SK-N-SH (cell line): ENCODE measurements around the gene PAOX. TPM values are rescaled to one million over a fixed set of nuclear protein-coding genes. Genes with fewer than 3 reads are reported as not detected.

ENCODE experiments used
- CTCF ChIA-PET: fragments of 300-600, 350-600 bp; formaldehyde crosslinking; extraction: SDS; loops from one replicate; lab custom pipeline; 2021; lab: Yijun Ruan, JAX
- POLR2A ChIA-PET: fragments of 350-600 bp; sonication (Branson Sonifier 250); formaldehyde crosslinking; extraction: SDS; loops from one replicate; lab custom pipeline; 2020; ENCODE audit warnings: antibody characterized with exemption, inconsistent platforms; lab: Yijun Ruan, JAX
- DNase-seq: peaks from one replicate; pipeline ENCODE4 v3.0.0; 2012
- H2AFZ ChIP-seq: fragments of 200-600 bp; sonication (generic); 2 replicates; pipeline ENCODE4 v1.8.1; 2016; ENCODE audit warnings: antibody characterized with exemption, mild to moderate bottlenecking, low read depth
- H3F3A ChIP-seq: fragments of 200-600 bp; sonication (generic); replicated peaks from 2 replicates; pipeline ENCODE3; 2016; ENCODE audit warnings: antibody characterized with exemption, mild to moderate bottlenecking; ENCODE audit not compliant: insufficient read depth
- H3K27ac ChIP-seq, 2 experiments: fragments of 200-500 bp in 1 of 2; fragments of 200-600 bp in 1 of 2; sonication (Bioruptor generic) in 1 of 2; sonication (generic), shearing (Covaris generic) in 1 of 2; 2 replicates each; pipeline versions ENCODE4 v1.5.1 to v1.6.1; 2014 to 2016; ENCODE audit warnings: low read depth in 2 of 2, inconsistent platforms in 1 of 2, low read length in 1 of 2, mild to moderate bottlenecking in 1 of 2, mixed read lengths in 1 of 2
- H3K27me3 ChIP-seq: fragments of 200-600 bp; sonication (generic), shearing (Covaris generic); 2 replicates; pipeline ENCODE4 v1.6.1; 2016; ENCODE audit warnings: mixed run types; ENCODE audit not compliant: insufficient read depth
- H3K36me3 ChIP-seq, 2 experiments: fragments of 200-500 bp in 1 of 2; fragments of 200-600 bp in 1 of 2; sonication (Bioruptor generic) in 1 of 2; sonication (generic) in 1 of 2; replicated peaks in 1 of 2; 2 replicates each; pipeline versions ENCODE3 to v1.5.1; 2014 to 2016; ENCODE audit warnings: low read length in 1 of 2, mild to moderate bottlenecking in 1 of 2; ENCODE audit not compliant: insufficient read depth in 2 of 2, control insufficient read depth in 1 of 2
- H3K4me1 ChIP-seq, 2 experiments: fragments of 200-500 bp in 1 of 2; fragments of 200-600 bp in 1 of 2; sonication (Bioruptor generic) in 1 of 2; sonication (generic), shearing (Covaris generic) in 1 of 2; 2 replicates each; pipeline versions ENCODE4 v1.5.1 to v1.6.1; 2014 to 2016; ENCODE audit warnings: low read depth in 1 of 2, low read length in 1 of 2, mixed run types in 1 of 2; ENCODE audit not compliant: insufficient read depth in 2 of 2, control insufficient read depth in 1 of 2
- H3K4me2 ChIP-seq: fragments of 200-600 bp; sonication (generic), shearing (Covaris generic); 2 replicates; pipeline ENCODE4 v1.6.1; 2017; ENCODE audit warnings: mixed run types
- H3K4me3 ChIP-seq, 2 experiments: fragments of 200-500 bp in 1 of 2; fragments of 200-600 bp in 1 of 2; sonication (Bioruptor generic) in 1 of 2; sonication (generic), shearing (Covaris generic) in 1 of 2; 2 replicates each; pipeline versions ENCODE4 v1.5.1 to v1.8.1; 2014 to 2016; ENCODE audit warnings: low read depth in 2 of 2, inconsistent platforms in 1 of 2, low read length in 1 of 2, mild to moderate bottlenecking in 1 of 2, mixed read lengths in 1 of 2, moderate library complexity in 1 of 2
- H3K79me2 ChIP-seq: fragments of 200-600 bp; sonication (generic); 2 replicates; pipeline ENCODE4 v1.8.1; 2017; ENCODE audit warnings: mild to moderate bottlenecking; ENCODE audit not compliant: insufficient read depth
- H3K9ac ChIP-seq: fragments of 200-600 bp; sonication (generic); 2 replicates; pipeline ENCODE4 v1.6.1; 2017; ENCODE audit warnings: mixed run types
- H3K9me2 ChIP-seq: fragments of 200-600 bp; sonication (generic); 2 replicates; pipeline ENCODE4 v1.6.1; 2017; ENCODE audit warnings: mixed run types
- H3K9me3 ChIP-seq: fragments of 200-600 bp; sonication (generic); 2 replicates; pipeline ENCODE4 v1.6.1; 2017; ENCODE audit warnings: mixed run types, mild to moderate bottlenecking, moderate library complexity
- H4K20me1 ChIP-seq: fragments of 200-600 bp; sonication (generic); 2 replicates; pipeline ENCODE4 v1.6.1; 2017; ENCODE audit warnings: mild to moderate bottlenecking, mixed run types; ENCODE audit not compliant: insufficient read depth
- CHD2 ChIP-seq: fragments of 150-350 bp; IDR thresholded peaks from 2 replicates; pipeline ENCODE4 v1.6.1; 2018; ENCODE audit warnings: low read length; ENCODE audit not compliant: partially characterized antibody
- CTCF ChIP-seq: fragments of 200-600 bp; sonication (generic); IDR thresholded peaks from 2 replicates; pipeline ENCODE4 v1.6.1; 2017; ENCODE audit warnings: antibody characterized with exemption, mild to moderate bottlenecking, moderate library complexity
- ELF1 ChIP-seq: IDR thresholded peaks from 2 replicates; pipeline ENCODE4 v1.4.0; 2012
- EP300 ChIP-seq, 2 experiments: IDR thresholded peaks; 2 replicates each; pipeline versions ENCODE4 v1.4.0 to v1.6.1; 2012; ENCODE audit warnings: borderline replicate concordance in 1 of 2, low read depth in 1 of 2, low read length in 1 of 2
- EZH2phosphoT487 ChIP-seq: fragments of 200-600 bp; sonication (generic); IDR thresholded peaks from 2 replicates; pipeline ENCODE4 v1.6.1; 2017; ENCODE audit warnings: low read depth, mixed run types, mild to moderate bottlenecking, antibody characterized with exemption, moderate library complexity, borderline replicate concordance
- FOSL2 ChIP-seq: IDR thresholded peaks from 2 replicates; pipeline ENCODE4 v1.4.0; 2012; ENCODE audit warnings: low read depth, mild to moderate bottlenecking, moderate library complexity, borderline replicate concordance
- FOXJ3 ChIP-seq: sonication (generic); formaldehyde crosslinking; IDR thresholded peaks from 2 replicates; pipeline ENCODE4 v1.5.1; 2020; ENCODE audit warnings: mild to moderate bottlenecking, missing genetic modification reagents
- FOXM1 ChIP-seq: IDR thresholded peaks from 2 replicates; pipeline ENCODE4 v1.4.0; 2012; ENCODE audit warnings: low read depth, mild to moderate bottlenecking
- GABPA ChIP-seq: IDR thresholded peaks from 2 replicates; pipeline ENCODE4 v1.4.0; 2012; ENCODE audit warnings: low read depth, mild to moderate bottlenecking
- MXI1 ChIP-seq: IDR thresholded peaks from 2 replicates; pipeline ENCODE4 v1.6.1; 2012; ENCODE audit warnings: mild to moderate bottlenecking, low read depth, low read length, improper control_type of control experiment
- NFIC ChIP-seq: IDR thresholded peaks from 2 replicates; pipeline ENCODE4 v1.4.0; 2012; ENCODE audit warnings: borderline replicate concordance
- NRF1 ChIP-seq: IDR thresholded peaks from 2 replicates; pipeline ENCODE4 v1.6.1; 2012; ENCODE audit warnings: low read depth, mild to moderate bottlenecking, low read length
- PBX3 ChIP-seq: IDR thresholded peaks from 2 replicates; pipeline ENCODE4; 2012
- RAD21 ChIP-seq: IDR thresholded peaks from 2 replicates; pipeline ENCODE4 v1.6.1; 2012; ENCODE audit warnings: mild to moderate bottlenecking, low read length
- SMC3 ChIP-seq: IDR thresholded peaks from 2 replicates; pipeline ENCODE4 v1.6.1; 2012; ENCODE audit warnings: low read depth, low read length, improper control_type of control experiment
- TCF12 ChIP-seq: IDR thresholded peaks from 2 replicates; pipeline ENCODE4 v1.4.0; 2012
- USF1 ChIP-seq: IDR thresholded peaks from 2 replicates; pipeline ENCODE4 v1.4.0; 2012; ENCODE audit warnings: low read depth, borderline replicate concordance
- USF2 ChIP-seq: fragments of 150-350 bp; IDR thresholded peaks from 2 replicates; pipeline ENCODE4 v1.6.1; 2017; ENCODE audit warnings: antibody characterized with exemption, low read length, low read depth, borderline replicate concordance
- YY1 ChIP-seq: IDR thresholded peaks from 2 replicates; pipeline ENCODE4 v1.4.0; 2012; ENCODE audit warnings: low read depth, mild to moderate bottlenecking
- ZBTB33 ChIP-seq: IDR thresholded peaks from 2 replicates; pipeline ENCODE4 v1.4.0; 2012; ENCODE audit warnings: low read depth, borderline replicate concordance
- WGBS: methylation state at CpG from one replicate; pipeline ENCODE4 v1.1.6; 2017; ENCODE audit warnings: low lambda C conversion rate; 5-methylcytosine and 5-hydroxymethylcytosine counted together
- polyA plus RNA-seq, 3 experiments: library from polyadenylated mRNA; depleted of rRNA; stranded (reverse); fragments of >200 nt; gene quantifications; 2 replicates each; pipeline ENCODE4 v1.2.3, GENCODE V29; 2012

PAOX gene
- polyA plus RNA-seq, 1 of the 3 experiments (the other 2 are of a cell fraction), result 6.2 TPM

- 48% methylated on average over 21 of the region's 27 CpGs for WGBS
- DNase-seq, result peak; percentile 100
- H3K79me2 ChIP-seq, result peaks cover 44% of the 10 kb centered on the region
- H3K4me3 ChIP-seq, result peak overlapping the region; percentile 94 to 96; a peak in 3 of 4 replicates
- TF ChIP-seq FOSL2, result no peak
- no peak for TF ChIP-seq YY1
- no peak for TF ChIP-seq NRF1
- no peak for TF ChIP-seq USF1
- no peak for TF ChIP-seq SMC3
- no peak for TF ChIP-seq FOXJ3 (CRISPR knock-in tag)
- no peak for TF ChIP-seq PBX3
- TF ChIP-seq TCF12, result no peak
- TF ChIP-seq EP300 (IDR thresholded peaks at IDR 0.05; ENCODE audit: borderline replicate concordance in 1 of 2, low read depth in 1 of 2, low read length in 1 of 2), result no peak
- no peak for TF ChIP-seq FOXM1
- TF ChIP-seq GABPA, result no peak
- no peak for TF ChIP-seq ELF1
- TF ChIP-seq RAD21, result no peak
- no peak for TF ChIP-seq CTCF
- TF ChIP-seq NFIC, result no peak
- no peak for TF ChIP-seq EZH2phosphoT487
- TF ChIP-seq MXI1, result no peak
- no peak for TF ChIP-seq ZBTB33
- TF ChIP-seq USF2, result no peak
- TF ChIP-seq CHD2, result no peak
- TF ChIP-seq, all 33 proteins: peak for 0
- peak overlapping the region; percentile 98 for H3K4me2 ChIP-seq
- peaks cover 5 to 16% of the 10 kb centered on the region in 2 experiments for H3K36me3 ChIP-seq
- CTCF ChIA-PET, result interaction anchor here (2.7 kb wide), 1 partner anchor 64 kb away, joined by 12 read pairs; no protein-coding TSS in a partner anchor
- no peak overlapping the region; the same call in 1 of the 2 replicates for H3K9ac ChIP-seq
- no peaks in the 10 kb centered on the region for H3K27me3 ChIP-seq
- peak overlapping the region; percentile 80 for H2AFZ ChIP-seq
- no peaks in the 10 kb centered on the region for H3F3A ChIP-seq
- POLR2A ChIA-PET, result interaction anchor here (0.7 to 1.3 kb wide), 2 partner anchors 34 to 126 kb away, joined by 3 read pairs; no protein-coding TSS in a partner anchor
- H4K20me1 ChIP-seq, result no peaks in the 10 kb centered on the region
- H3K9me3 ChIP-seq, result no peaks in the 10 kb centered on the region
- H3K27ac ChIP-seq, result peak overlapping the region; percentile 23 to 77; a peak in 3 of 4 replicates
- peaks cover 9 to 10% of the 10 kb centered on the region in 2 experiments; a peak in 2 of 4 replicates for H3K4me1 ChIP-seq
- H3K9me2 ChIP-seq, result no peaks in the 10 kb centered on the region
These were observed 14.5 kb downstream of the PAOX start for GRCh38 chr10:133393401-133394063.
